ENCODE data around the gene PROK1.

- peak; percentile 97 for TF ChIP-seq CTCF (conservative IDR thresholded peaks at IDR 0.05; ENCODE audit: low read length)
- TF ChIP-seq EZH2phosphoT487 (IDR thresholded peaks at IDR 0.05; ENCODE audit: borderline replicate concordance, low read depth, low read length), result no peak
These were observed 45.1 kb downstream of the PROK1 start for GRCh38 chr1:110495926-110496600.

All from OCI-LY7 (cell line).